ENCODE measurements around the gene RFK.

DNA sequence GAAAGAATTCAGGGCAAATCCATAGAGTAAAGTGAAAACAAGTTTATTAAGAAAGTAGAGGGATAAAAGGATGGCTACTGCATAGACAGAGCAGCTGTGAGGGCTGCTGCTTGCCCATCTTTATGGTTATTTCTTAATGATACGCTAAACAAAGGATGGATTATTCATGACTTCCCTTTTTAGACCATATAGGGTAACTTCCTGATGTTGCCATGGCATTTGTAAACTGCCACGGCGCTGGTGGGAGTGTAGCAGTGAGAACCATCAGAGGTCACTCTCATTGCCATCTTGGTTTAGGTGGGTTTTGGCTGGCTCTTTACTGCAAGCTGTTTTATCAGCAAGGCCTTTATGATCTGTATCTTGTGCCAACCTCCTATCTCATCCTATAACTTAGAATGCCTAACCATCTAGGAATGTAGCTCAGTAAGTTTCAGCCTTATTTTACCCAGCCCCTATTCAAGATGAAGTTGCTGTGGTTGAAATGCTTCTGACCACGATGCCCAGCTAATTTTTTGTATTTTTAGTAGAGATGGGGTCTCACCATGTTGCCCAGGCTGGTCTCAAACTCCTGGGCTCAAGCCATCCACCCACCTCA, 42.1 kb downstream of the RFK start:
- TF ChIP-seq, protein P1, sequence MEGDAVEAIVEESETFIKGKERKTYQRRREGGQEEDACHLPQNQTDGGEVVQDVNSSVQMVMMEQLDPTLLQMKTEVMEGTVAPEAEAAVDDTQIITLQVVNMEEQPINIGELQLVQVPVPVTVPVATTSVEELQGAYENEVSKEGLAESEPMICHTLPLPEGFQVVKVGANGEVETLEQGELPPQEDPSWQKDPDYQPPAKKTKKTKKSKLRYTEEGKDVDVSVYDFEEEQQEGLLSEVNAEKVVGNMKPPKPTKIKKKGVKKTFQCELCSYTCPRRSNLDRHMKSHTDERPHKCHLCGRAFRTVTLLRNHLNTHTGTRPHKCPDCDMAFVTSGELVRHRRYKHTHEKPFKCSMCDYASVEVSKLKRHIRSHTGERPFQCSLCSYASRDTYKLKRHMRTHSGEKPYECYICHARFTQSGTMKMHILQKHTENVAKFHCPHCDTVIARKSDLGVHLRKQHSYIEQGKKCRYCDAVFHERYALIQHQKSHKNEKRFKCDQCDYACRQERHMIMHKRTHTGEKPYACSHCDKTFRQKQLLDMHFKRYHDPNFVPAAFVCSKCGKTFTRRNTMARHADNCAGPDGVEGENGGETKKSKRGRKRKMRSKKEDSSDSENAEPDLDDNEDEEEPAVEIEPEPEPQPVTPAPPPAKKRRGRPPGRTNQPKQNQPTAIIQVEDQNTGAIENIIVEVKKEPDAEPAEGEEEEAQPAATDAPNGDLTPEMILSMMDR (IDR thresholded peaks at IDR 0.05): no peak
- TF ChIP-seq POLR2A (IDR thresholded peaks at IDR 0.05) (no peak), POLR2AphosphoS5 (IDR thresholded peaks at IDR 0.05) (no peak), EP300 (IDR thresholded peaks at IDR 0.05) (no peak)

Measured in stomach (tissue), 4 donors.